ENCODE measurements around the gene RIOK2. TPM values are rescaled to one million over a fixed set of nuclear protein-coding genes. Genes with fewer than 3 reads are reported as not detected.

RIOK2 gene
- total RNA-seq, 1 donor from 2014 or later, result 34.9 TPM

- no peak overlapping the region for H3K27ac Mint-ChIP-seq (ENCODE audit: unreplicated experiment)
- no peaks in the 10 kb centered on the region for H3K36me3 Mint-ChIP-seq (ENCODE audit: unreplicated experiment)
- H3K9me3 Mint-ChIP-seq (ENCODE audit: unreplicated experiment), result no peaks in the 10 kb centered on the region
- no peak for DNase-seq
- TF ChIP-seq, protein P1, sequence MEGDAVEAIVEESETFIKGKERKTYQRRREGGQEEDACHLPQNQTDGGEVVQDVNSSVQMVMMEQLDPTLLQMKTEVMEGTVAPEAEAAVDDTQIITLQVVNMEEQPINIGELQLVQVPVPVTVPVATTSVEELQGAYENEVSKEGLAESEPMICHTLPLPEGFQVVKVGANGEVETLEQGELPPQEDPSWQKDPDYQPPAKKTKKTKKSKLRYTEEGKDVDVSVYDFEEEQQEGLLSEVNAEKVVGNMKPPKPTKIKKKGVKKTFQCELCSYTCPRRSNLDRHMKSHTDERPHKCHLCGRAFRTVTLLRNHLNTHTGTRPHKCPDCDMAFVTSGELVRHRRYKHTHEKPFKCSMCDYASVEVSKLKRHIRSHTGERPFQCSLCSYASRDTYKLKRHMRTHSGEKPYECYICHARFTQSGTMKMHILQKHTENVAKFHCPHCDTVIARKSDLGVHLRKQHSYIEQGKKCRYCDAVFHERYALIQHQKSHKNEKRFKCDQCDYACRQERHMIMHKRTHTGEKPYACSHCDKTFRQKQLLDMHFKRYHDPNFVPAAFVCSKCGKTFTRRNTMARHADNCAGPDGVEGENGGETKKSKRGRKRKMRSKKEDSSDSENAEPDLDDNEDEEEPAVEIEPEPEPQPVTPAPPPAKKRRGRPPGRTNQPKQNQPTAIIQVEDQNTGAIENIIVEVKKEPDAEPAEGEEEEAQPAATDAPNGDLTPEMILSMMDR (IDR thresholded peaks at IDR 0.05; ENCODE audit: partially characterized antibody, unreplicated experiment), result no peak
- no peak overlapping the region for H3K4me3 Mint-ChIP-seq (ENCODE audit: unreplicated experiment)
- H3K4me1 Mint-ChIP-seq (ENCODE audit: low read depth, unreplicated experiment), result no peaks in the 10 kb centered on the region
- no peaks in the 10 kb centered on the region for H3K27me3 Mint-ChIP-seq (ENCODE audit: unreplicated experiment)
These were observed 42.2 kb upstream of the RIOK2 start for GRCh38 chr5:97225222-97225621.

- H3K9me3 Mint-ChIP-seq (ENCODE audit: unreplicated experiment), result peaks cover 1% of the 10 kb centered on the region
- H3K27ac Mint-ChIP-seq (ENCODE audit: unreplicated experiment), result no peak overlapping the region
- DNase-seq, result no peak
- H3K4me1 Mint-ChIP-seq (ENCODE audit: low read depth, unreplicated experiment), result no peaks in the 10 kb centered on the region
- H3K4me3 Mint-ChIP-seq (ENCODE audit: unreplicated experiment), result no peak overlapping the region
- H3K27me3 Mint-ChIP-seq (ENCODE audit: unreplicated experiment), result no peaks in the 10 kb centered on the region
- TF ChIP-seq, protein P1 (IDR thresholded peaks at IDR 0.05; ENCODE audit: partially characterized antibody, unreplicated experiment), result no peak
- H3K36me3 Mint-ChIP-seq (ENCODE audit: unreplicated experiment), result no peaks in the 10 kb centered on the region
These were observed 41.2 kb upstream of the RIOK2 start for GRCh38 chr5:97224112-97224750.

GRCh38 chr5:97223596-97223995 lies 40.5 kb upstream of the RIOK2 start:
- H3K27me3 Mint-ChIP-seq (ENCODE audit: unreplicated experiment), result no peaks in the 10 kb centered on the region
- no peak for DNase-seq
- H3K36me3 Mint-ChIP-seq (ENCODE audit: unreplicated experiment), result no peaks in the 10 kb centered on the region
- TF ChIP-seq, protein P1 (IDR thresholded peaks at IDR 0.05; ENCODE audit: partially characterized antibody, unreplicated experiment), result no peak
- no peak overlapping the region for H3K27ac Mint-ChIP-seq (ENCODE audit: unreplicated experiment)
- peaks cover 2% of the 10 kb centered on the region for H3K9me3 Mint-ChIP-seq (ENCODE audit: unreplicated experiment)
- no peak overlapping the region for H3K4me3 Mint-ChIP-seq (ENCODE audit: unreplicated experiment)
- H3K4me1 Mint-ChIP-seq (ENCODE audit: low read depth, unreplicated experiment), result no peaks in the 10 kb centered on the region

GRCh38 chr5:97209343-97209742 lies 26.3 kb upstream of the RIOK2 start:
- DNase-seq, result no peak
- Mint-ChIP-seq H3K9me3 (ENCODE audit: unreplicated experiment) (peaks cover 2% of the 10 kb centered on the region), H3K27me3 (ENCODE audit: unreplicated experiment) (no peaks in the 10 kb centered on the region), H3K4me1 (ENCODE audit: low read depth, unreplicated experiment) (no peaks in the 10 kb centered on the region), H3K27ac (ENCODE audit: unreplicated experiment) (no peak overlapping the region), H3K4me3 (ENCODE audit: unreplicated experiment) (no peak overlapping the region), H3K36me3 (ENCODE audit: unreplicated experiment) (peaks cover 5% of the 10 kb centered on the region)
- TF ChIP-seq, protein P1 (IDR thresholded peaks at IDR 0.05; ENCODE audit: partially characterized antibody, unreplicated experiment), result no peak

- no peak overlapping the region for H3K27ac Mint-ChIP-seq (ENCODE audit: unreplicated experiment)
- H3K36me3 Mint-ChIP-seq (ENCODE audit: unreplicated experiment), result peaks cover 1% of the 10 kb centered on the region
- TF ChIP-seq, protein P1 (IDR thresholded peaks at IDR 0.05; ENCODE audit: partially characterized antibody, unreplicated experiment), result no peak
- H3K9me3 Mint-ChIP-seq (ENCODE audit: unreplicated experiment), result peaks cover 2% of the 10 kb centered on the region
- H3K27me3 Mint-ChIP-seq (ENCODE audit: unreplicated experiment), result peaks cover 5% of the 10 kb centered on the region
- no peak for DNase-seq
- H3K4me3 Mint-ChIP-seq (ENCODE audit: unreplicated experiment), result no peak overlapping the region
- no peaks in the 10 kb centered on the region for H3K4me1 Mint-ChIP-seq (ENCODE audit: low read depth, unreplicated experiment)
These were observed 25.7 kb upstream of the RIOK2 start for GRCh38 chr5:97208714-97209113.

All from glutamatergic neuron (in vitro differentiated cells).